ENCODE results near the gene KISS1R. TPM values are rescaled to one million over a fixed set of nuclear protein-coding genes. Genes with fewer than 3 reads are reported as not detected.
A peak's percentile ranks its signal among the peaks of the same experiment; 100 is the strongest.
"Not testable (repeated sequence)": the region's sequence is repeated elsewhere in the genome, so short reads cannot be mapped to it uniquely, and the experiment has no call there.

The KISS1R gene
- total RNA-seq, 1 donor from 2014 or later: not detected

DNA sequence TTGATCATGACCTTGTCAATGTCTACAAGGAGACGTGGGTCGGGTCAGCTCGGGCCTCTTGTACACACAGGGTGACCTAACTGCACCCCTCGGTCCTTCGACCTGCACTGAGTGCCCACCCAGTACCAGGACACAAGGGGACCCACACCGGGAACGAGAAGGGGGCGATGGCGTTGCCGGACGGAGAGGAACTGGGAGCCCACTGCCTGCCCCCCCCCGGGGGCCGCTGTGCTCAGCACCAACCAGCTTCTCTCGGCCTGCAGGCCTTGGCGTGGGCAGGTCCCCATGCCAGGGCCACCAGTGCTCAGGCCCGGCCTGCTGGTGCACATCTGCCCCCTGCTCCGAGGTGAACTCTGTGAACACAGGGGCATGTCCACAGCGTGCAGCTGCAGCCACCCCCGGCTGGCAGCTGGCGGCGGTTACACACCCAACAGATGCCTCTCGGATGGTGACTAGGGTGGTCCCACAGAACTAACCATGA, 43.5 kb upstream of the KISS1R start:
- H3K4me1 ChIP-seq: peaks cover 16% of the 10 kb centered on the region
- ATAC-seq (no peak), DNase-seq (no peak)
- no peaks in the 10 kb centered on the region for H3K9me3 ChIP-seq
- H3K27me3 ChIP-seq: no peaks in the 10 kb centered on the region
- H3K4me3 ChIP-seq: no peak overlapping the region
- intact Hi-C loops (cut with DNase I): no loop called here
- no peak overlapping the region for H3K27ac ChIP-seq
- TF ChIP-seq, protein P1, sequence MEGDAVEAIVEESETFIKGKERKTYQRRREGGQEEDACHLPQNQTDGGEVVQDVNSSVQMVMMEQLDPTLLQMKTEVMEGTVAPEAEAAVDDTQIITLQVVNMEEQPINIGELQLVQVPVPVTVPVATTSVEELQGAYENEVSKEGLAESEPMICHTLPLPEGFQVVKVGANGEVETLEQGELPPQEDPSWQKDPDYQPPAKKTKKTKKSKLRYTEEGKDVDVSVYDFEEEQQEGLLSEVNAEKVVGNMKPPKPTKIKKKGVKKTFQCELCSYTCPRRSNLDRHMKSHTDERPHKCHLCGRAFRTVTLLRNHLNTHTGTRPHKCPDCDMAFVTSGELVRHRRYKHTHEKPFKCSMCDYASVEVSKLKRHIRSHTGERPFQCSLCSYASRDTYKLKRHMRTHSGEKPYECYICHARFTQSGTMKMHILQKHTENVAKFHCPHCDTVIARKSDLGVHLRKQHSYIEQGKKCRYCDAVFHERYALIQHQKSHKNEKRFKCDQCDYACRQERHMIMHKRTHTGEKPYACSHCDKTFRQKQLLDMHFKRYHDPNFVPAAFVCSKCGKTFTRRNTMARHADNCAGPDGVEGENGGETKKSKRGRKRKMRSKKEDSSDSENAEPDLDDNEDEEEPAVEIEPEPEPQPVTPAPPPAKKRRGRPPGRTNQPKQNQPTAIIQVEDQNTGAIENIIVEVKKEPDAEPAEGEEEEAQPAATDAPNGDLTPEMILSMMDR (IDR thresholded peaks at IDR 0.05): no peak
- peaks cover 23% of the 10 kb centered on the region for H3K36me3 ChIP-seq

- Histone ChIP-seq H3K9me3 (no peaks in the 10 kb centered on the region), H3K36me3 (peaks cover 29% of the 10 kb centered on the region), H3K4me3 (no peak overlapping the region), H3K4me1 (peaks cover 9% of the 10 kb centered on the region), H3K27ac (no peak overlapping the region), H3K27me3 (no peaks in the 10 kb centered on the region)
- intact Hi-C loops (cut with DNase I): no loop called here
- no peak for ATAC-seq
- TF ChIP-seq, protein P1 (IDR thresholded peaks at IDR 0.05): no peak
- DNase-seq: peak; percentile 61
Observed at GRCh38 chr19:875265-875879, 41.8 kb upstream of the KISS1R start.

GRCh38 chr19:876089-876488, 41.0 kb upstream of the KISS1R start:
- ATAC-seq (no peak), DNase-seq (no peak)
- TF ChIP-seq, protein P1 (IDR thresholded peaks at IDR 0.05): no peak

DNA sequence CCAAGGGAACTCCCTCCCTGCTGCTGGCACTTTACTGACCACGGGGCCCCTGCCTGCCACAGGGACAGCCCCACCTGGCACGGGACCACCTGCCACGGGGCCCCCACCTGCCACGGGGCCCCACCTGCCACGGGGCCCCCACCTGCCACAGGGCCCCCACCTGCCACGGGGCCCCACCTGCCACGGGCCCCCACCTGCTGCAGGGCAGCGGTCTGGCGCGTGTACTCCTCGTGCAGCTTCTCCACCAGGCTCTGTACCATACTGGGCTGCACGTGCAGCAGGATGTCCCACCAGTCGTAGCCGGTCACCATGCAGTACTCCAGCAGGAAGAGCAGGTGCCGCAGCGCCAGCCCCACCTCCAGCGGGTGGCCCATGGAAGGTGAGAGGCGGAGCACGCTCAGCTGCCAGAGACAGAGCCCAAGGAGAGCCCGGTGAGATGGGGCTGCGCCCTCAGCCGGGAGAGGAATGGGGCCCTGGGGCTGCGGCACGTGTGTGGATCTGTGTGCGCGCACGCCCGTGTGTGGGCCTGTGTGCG, 40.3 kb upstream of the KISS1R start:
- Histone ChIP-seq H3K27me3 (no peaks in the 10 kb centered on the region), H3K4me3 (no peak overlapping the region), H3K4me1 (peaks cover 7% of the 10 kb centered on the region), H3K27ac (no peak overlapping the region), H3K36me3 (peaks cover 42% of the 10 kb centered on the region), H3K9me3 (no peaks in the 10 kb centered on the region)
- no peak for ATAC-seq
- DNase-seq: no peak
- intact Hi-C loops (cut with DNase I): no loop called here
- TF ChIP-seq, protein P1 (IDR thresholded peaks at IDR 0.05): no peak

More at GRCh38 chr19:876089-876488, 41.0 kb upstream of the KISS1R start:
- intact Hi-C loops (cut with DNase I): no loop called here
- Histone ChIP-seq H3K27ac (no peak overlapping the region), H3K4me1 (peaks cover 8% of the 10 kb centered on the region), H3K36me3 (peaks cover 35% of the 10 kb centered on the region), H3K4me3 (no peak overlapping the region), H3K27me3 (no peaks in the 10 kb centered on the region), H3K9me3 (no peaks in the 10 kb centered on the region)

- H3K4me3 ChIP-seq; ATAC-seq; H3K27ac ChIP-seq; H3K4me1 ChIP-seq; H3K27me3 ChIP-seq; intact Hi-C loops (cut with DNase I); DNase-seq; H3K9me3 ChIP-seq: not testable (repeated sequence)
- peaks cover 51% of the 10 kb centered on the region for H3K36me3 ChIP-seq
Observed at GRCh38 chr19:877992-878660, 39.0 kb upstream of the KISS1R start.

DNA sequence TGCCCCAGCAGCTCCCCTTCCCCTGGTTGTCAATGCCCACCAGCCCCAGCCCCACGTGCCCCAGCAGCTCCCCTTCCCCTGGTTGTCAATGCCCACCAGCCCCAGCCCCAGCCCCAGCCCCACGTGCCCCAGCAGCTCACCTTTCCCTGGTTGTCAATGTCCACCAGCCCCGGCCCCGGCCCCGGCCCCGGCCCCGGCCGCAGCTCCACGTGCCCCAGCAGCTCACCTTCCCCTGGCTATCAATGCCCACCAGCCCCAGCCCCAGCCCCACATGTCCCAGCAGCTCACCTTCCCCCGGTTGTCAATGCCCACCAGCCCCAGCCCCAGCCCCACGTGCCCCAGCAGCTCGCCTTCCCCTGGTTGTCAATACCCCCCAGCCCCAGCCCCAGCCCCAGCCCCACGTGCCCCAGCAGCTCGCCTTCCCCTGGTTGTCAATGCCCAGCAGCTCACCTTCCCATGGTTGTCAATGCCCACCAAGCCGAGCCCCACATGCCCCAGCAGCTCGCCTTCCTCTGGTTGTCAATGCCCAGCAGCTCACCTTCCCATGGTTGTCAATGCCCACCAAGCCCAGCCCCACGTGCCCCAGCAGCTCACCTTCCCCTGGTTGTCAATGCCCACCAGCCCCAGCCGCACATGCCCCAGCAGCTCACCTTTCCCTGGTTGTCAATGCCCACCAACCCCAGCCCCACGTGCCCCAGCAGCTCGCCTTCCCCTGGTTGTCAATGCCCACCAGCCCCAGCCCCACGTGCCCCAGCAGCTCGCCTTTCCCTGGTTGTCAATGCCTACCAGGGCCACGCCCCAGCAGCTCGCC, 38.2 kb upstream of the KISS1R start:
- peaks cover 55% of the 10 kb centered on the region for H3K36me3 ChIP-seq
- H3K27ac ChIP-seq; H3K9me3 ChIP-seq; H3K27me3 ChIP-seq; intact Hi-C loops (cut with DNase I); H3K4me3 ChIP-seq; H3K4me1 ChIP-seq; ATAC-seq: not testable (repeated sequence)
- DNase-seq: peak; percentile 67
